HPDE6-E6E7 (cell line): ENCODE measurements around the gene CACNA2D1.

Experiments
- DNase-seq: peaks from one replicate; pipeline ENCODE4 v3.0.0; 2011; ENCODE audit warnings: missing footprints; ENCODE audit errors: extremely low spot score

Gene CACNA2D1

GRCh38 chr7:82114237-82114636 is 329.3 kb downstream of the CACNA2D1 start:
- DNase-seq = no peak

GRCh38 chr7:82110146-82110840 is 333.3 kb downstream of the CACNA2D1 start:
- DNase-seq = no peak

GRCh38 chr7:82109288-82109687 is 334.3 kb downstream of the CACNA2D1 start:
- no peak for DNase-seq

- no peak for DNase-seq
Measured at GRCh38 chr7:82106201-82106600, 337.4 kb downstream of the CACNA2D1 start.

GRCh38 chr7:82105463-82105862 is 338.1 kb downstream of the CACNA2D1 start:
- DNase-seq = peak; percentile 21

GRCh38 chr7:82098414-82098813 is 345.2 kb downstream of the CACNA2D1 start:
- no peak for DNase-seq

- DNase-seq = no peak
Measured at GRCh38 chr7:82091126-82091684, 352.4 kb downstream of the CACNA2D1 start.

- no peak for DNase-seq
Measured at GRCh38 chr7:82087099-82087498, 356.5 kb downstream of the CACNA2D1 start.

- DNase-seq = no peak
Measured at GRCh38 chr7:82085116-82085515, 358.5 kb downstream of the CACNA2D1 start.

GRCh38 chr7:82081644-82082224 is 361.8 kb downstream of the CACNA2D1 start:
- DNase-seq = no peak

GRCh38 chr7:82080254-82080927 is 363.2 kb downstream of the CACNA2D1 start:
- DNase-seq = no peak

GRCh38 chr7:82079527-82079926 is 364.1 kb downstream of the CACNA2D1 start:
- no peak for DNase-seq

- DNase-seq = no peak
Measured at GRCh38 chr7:82078807-82079206, 364.8 kb downstream of the CACNA2D1 start.

GRCh38 chr7:82071468-82071867 is 372.1 kb downstream of the CACNA2D1 start:
- DNase-seq = no peak

GRCh38 chr7:82067628-82068264 is 375.8 kb downstream of the CACNA2D1 start:
- DNase-seq = no peak

- no peak for DNase-seq
Measured at GRCh38 chr7:82057476-82057875, 386.1 kb downstream of the CACNA2D1 start.

- DNase-seq = no peak
Measured at GRCh38 chr7:82056282-82056681, 387.3 kb downstream of the CACNA2D1 start.

GRCh38 chr7:82054544-82054943 is 389.0 kb downstream of the CACNA2D1 start:
- DNase-seq = no peak

GRCh38 chr7:82053453-82054032 is 390.0 kb downstream of the CACNA2D1 start:
- no peak for DNase-seq

- no peak for DNase-seq
Measured at GRCh38 chr7:82051601-82052000, 392.0 kb downstream of the CACNA2D1 start.

- DNase-seq = no peak
Measured at GRCh38 chr7:82050792-82051191, 392.8 kb downstream of the CACNA2D1 start.
